Stimulated activated CD4-positive, alpha-beta T cell treated with anti-CD3 and anti-CD28 coated beads, Interleukin-2, amount 100 ng/mL, for 4 hours (primary cell): ENCODE results near the gene RBPJL.
"Not testable (repeated sequence)": the region's sequence is repeated elsewhere in the genome, so short reads cannot be mapped to it uniquely, and the experiment has no call there.

ENCODE experiments used
- DNase-seq: peaks from one replicate; pipeline ENCODE4 v3.0.0-alpha.2; 2020; ENCODE audit warnings: low read depth

Gene RBPJL

DNA sequence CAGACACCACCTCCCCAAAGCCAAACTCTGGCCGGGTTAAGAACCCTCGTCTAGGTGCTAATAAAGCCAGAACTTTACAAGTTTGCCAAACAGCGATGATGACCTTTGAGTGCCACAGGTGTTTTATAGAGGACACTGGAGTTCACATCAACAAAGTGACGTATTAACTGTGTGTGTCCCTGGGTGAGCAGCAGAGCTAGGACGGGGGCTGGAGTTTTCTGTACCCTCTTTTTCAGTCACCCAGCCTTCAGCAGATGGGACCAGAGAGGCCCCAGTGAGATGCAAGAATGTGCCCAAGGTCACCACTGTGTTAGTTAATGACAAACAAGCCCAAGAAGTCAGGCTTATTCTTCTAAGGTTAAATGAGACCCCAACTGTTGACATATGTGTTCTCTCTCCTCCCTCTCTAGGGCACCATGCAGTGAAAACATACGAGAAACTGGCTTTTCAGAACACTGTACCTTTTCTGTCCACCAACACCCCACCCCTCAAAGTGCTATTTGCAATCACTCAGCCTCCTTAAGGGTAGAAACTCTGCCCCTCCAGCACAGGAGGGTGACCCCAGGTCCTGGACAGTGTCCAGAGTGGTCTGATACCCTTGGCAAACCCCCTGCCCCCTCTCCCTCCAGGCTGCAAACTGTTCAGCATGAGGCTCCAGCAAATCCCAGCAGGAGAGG lies 36.4 kb downstream of the RBPJL start:
- no peak for DNase-seq

DNA sequence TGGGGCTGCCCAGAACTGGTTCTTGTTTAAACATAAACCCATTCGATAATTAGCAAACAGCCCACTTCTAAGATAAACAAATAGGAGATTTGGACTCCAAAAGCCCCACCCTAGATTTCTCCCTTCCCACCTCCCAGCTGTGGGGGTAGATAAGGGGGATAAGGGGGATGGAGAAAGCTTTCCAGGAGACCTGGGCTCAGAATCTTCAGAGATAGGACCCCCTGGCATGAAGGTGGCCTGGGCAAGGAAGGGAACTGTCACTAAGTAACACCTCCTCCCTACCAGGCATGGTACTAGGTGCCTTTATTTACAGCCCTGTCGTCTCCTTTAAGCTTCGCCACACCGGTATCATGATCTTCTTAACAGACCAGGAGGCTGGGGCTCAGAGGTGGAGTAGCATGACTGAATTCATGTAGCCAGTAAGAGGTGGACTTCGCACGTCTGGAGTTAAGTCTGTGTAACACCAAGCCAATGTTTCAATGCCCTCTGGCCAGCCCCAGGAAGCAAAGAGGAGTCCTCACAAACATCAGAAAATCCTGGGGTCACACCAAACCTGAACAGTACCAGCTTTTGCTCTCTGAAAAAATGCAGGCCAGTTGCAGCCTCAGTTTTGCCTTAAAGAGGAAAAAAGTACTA lies 37.0 kb downstream of the RBPJL start:
- no peak for DNase-seq

DNA sequence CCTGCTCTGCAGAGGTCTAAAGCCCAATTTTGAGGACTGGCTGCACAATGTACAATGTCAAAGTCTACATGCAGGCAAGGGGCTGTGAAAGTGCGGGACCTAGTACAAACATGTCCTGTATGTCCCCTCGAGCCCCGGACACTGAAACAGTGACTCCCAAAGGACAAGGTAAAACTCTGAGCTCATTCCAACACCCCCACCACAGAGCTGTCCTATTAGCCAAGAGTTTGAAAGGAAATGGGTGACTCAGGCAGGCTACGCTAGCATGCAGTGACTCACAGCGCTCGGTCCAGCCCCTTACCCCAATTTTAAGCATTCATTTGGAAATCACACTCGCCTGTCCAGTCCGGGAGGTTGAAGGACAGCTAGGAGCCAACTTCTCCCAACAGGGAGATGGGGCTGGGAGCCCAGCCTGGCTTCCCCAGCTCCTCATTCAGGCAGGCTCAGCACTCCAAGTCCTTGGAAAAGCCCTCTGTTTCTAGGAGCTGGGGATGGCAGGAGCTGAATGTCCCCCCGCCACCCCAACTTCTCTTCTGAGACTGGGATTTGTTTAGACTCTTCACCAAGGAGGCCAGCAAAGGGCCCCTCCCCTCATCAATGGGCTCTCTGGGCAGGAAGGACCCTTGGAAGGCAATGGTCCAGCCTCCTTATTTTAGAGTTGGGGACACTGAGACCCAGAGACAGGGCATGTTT lies 37.7 kb downstream of the RBPJL start:
- no peak for DNase-seq

DNA sequence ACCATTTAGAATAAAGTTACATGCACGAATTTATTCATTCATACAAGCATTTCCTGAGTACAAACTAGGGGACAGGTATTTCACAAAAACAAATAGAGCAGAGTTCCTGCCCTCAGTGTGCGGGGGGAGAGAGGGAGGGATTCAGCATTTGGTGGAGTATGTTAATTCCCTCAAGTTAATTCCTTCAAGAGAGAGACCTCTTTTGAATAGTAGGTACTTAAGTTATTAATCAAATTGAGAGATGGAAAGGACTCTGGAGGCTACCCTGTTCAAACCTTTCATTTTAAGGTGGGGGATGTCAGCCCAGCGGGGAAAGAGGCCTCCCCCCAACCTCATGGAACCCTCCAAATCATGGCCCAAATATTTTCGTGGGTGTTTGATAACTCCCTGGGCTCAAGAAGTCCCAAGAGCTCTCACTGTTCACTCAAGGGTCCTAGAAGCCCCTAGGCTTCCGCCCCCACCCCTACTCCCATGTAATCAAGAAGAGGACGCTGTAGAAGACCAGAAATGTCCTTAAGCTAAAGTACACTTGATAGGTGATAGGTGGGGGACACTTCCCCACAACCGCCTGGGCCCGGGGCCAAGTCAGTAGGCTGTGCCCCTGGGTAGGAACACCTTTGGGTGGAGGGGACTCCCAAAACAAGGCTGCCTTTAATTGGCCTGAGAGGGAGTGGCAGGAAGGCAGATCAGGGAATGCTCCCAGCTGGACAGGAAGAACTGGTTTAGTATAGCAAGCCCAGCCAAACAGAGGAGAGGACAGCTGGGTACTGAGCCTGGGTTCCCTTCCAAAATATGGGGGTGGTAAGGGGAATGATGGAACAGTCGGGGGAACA lies 38.7 kb downstream of the RBPJL start:
- DNase-seq: no peak

DNA sequence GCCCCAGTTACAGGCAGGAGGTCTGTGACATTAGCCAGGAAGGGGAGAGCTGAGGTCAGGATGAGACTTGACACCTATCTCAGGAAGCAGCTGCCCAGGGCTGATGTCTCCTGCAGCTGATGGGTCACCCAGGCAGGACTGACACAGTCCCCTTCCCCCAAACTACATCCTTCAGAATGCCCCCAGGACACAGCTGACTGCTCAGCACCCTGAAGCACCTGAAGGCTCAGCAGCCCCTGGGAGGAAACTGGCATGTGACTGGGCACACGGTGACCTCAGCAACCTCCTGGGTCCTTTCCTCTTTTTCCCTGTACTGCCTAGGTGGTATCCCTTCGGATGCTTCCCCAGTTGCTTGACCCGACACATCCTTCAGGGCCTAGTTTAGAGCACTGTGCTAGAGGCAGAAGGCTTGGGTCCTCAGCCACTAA lies 39.7 kb downstream of the RBPJL start:
- DNase-seq: no peak

DNA sequence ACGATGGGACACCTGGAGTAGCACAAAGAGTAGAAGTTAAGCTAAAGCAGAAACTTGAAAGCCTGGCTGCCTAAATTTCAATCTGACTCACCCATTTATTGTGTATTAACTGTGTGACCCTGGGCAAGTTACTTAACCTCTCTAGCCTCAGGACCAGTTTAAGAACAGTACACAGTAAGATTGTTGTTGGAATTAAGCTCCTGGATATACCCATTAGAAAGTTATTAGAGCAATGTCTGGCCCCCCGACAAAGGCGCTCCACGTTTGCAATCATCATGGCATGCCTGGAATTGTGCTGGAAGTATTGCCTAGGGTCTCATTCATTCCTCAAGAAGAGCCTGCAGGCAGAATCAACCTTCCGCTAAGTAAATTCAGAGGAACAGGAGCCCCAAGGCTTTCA lies 40.2 kb downstream of the RBPJL start:
- no peak for DNase-seq

DNA sequence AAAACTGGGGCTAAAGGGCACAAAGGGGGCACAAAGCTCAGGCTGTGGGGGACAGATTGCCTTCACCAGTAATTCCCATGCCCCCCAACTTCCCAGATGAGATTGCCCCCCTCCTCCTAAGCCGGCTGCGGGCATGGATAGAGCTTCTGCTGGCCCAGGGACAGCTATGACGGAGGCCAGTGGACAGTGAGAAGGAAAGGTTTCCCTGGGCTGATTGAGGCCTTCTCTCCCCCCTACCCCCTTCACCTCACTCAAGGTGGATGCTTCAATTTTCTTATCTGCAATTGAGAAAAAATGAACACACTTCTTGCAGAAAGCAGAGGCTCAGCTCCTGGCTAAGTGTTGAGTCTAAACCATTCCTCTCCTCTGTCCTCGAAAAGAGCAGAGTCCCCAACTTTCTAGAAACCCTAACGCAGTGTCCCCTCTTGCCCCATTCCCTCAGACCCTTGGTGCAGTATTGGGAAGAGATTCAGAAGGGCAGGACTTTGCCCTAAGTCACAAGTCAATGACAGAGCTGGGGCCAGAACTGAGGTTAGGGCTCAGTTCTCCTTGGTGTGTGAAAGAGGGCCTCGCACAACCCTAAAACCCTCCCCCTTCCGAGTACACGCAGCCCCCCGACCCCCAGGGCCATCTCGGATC lies 40.8 kb downstream of the RBPJL start:
- DNase-seq: no peak

DNA sequence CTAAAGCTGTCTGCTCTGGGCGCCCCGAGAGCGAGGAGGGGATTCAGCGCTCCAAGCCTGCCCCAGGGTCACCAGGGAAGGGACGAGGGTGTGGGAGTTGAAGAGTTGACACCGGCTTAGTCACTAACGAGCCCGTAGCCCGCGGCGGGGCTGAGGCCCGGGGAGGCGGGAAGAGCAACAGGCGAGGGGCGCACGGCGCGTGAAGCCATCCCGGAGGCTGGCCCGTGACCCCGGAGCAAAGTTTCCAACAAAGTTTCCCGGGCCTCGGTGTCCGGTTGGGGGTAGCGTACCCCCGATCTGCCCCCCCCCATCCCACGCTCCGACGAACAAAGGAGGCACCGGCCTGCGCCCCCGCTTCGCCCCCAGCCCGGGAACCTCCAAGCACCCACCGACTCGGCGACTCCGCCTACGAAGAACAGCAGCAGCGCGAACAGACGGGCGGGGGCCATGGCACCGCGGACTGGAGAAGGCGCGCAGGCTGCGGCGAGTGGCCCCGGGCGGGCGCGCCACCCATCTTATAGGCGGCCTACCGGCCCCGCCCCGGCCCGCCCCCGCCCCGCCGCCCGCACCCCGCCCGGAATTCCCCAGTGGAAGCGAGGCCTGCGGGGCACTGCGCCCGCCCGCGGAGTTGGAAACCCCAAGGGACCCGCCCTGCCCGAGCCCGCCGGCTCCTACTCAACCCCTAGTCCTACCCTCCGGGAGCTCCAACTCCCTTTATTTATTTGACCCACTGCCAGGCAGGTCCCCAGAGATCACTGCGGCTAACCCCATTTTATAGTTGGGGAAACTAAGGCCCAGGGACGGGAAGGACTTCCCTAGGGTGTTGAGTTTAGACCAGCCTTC lies 41.5 kb downstream of the RBPJL start, which contains the start of gene SDC4:
SDC4 (minus strand) TSS at position 489 of the 843 bp plus-strand sequence; CDS start at position 449, 40 bp downstream.
- peak; percentile 49 for DNase-seq

DNA sequence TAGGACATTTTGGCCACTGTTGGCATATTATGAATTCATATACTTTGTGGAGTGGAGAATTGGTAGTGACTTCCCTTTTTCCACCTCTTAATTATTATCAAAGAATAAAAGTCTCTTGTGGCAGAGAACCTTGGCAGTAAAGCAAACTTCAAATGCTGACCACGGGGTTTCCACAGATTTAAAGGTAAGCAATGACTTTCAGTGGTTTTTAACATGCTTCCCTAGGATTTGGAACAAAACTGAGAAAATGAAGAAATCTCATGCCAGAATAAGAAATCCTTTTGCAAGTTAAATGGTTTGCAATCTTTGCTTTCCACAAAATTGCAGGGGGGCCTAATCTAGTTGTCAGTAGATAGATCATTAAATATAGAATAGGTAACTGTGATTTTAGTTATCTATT lies 43.6 kb downstream of the RBPJL start:
- DNase-seq: no peak

DNA sequence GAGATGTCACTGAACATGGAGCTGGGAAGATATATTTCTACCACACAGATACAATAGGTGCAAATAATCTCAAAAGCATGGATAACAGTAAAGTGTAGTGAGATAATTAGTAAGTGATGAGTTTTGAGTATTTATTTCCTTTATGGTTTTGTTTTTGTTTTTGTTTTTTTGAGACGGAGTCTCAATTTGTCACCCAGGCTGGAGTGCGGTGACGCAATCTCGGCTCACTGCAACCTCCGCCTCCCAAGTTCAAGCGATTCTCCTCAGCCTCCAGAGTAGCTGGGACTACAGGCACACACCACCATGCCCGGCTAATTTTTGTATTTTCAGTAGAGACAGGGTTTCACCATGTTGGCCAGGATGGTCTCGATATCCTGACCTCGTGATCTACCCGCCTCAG lies 44.2 kb downstream of the RBPJL start:
- not testable (repeated sequence) for DNase-seq

DNA sequence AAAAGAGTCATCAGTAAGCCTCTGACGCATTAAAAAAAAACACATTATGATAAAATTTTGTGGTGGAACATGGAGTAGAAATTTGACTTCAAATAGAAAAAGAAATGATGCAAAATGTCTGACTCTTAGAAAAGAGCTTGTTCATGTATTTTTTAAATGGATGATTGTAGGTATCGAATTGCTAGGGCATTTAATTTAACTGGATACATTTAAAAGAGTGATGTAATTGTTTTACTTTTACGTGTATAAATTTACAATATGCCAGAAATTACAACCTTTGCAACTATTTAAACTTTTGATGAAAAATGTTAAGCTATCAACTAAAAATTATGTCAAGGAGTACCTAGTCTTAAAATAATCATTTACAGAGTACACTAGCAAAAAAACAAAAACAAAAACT lies 46.1 kb downstream of the RBPJL start:
- no peak for DNase-seq

DNA sequence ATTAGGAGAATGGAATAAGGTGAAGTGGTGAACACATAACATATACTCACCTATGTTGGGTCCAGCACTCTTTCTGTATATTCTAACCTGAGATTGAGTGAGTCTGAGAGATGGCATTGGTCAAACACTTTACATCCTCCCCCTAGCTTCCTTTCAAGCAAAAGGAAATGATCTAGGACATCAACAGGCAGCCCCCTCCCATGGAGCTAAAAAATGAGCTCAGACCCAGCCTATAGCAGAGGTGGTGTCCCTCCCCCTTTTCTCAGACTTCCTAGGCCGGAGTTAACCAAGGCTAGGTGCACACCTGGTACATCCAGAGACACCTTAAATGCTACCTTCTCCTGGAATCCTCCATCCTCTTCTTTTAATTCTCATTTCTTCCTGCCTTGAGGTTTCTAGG lies 47.1 kb downstream of the RBPJL start:
- no peak for DNase-seq

DNA sequence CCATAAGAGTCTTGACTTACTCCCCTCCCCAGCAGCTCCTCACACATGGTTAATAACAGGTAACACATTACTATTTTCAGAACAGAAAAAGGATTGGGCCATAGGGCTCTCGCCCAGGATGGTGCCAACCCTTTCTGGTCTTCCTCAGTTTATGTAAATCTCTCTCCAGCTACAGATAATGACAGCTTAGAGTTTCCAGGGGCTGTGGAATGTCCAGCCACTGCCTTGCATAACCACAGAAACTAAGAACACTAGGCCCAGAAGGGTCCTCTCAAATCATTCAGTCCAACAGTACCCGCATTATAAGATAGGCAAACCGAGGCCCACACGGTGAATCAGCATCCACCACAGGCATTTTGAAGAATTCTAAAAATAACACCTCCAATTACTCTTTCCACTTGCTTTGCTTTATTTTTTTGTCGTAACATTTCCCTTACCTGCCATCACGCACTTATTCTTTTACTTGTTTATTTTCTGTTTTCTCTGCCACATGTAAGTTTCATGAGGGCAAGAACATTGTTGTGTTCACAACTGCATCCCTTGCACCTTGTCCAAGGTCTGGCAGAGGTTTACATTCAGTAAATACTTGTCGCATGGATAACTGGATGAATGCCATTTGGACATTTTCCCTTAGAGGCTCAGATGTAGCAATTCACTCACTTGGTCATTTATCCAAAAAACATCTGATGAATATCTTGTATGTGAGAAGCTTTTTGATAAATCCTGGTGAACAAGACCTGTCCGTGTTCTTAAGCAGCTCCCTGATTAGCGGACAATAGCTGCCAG lies 48.0 kb downstream of the RBPJL start:
- DNase-seq: no peak

DNA sequence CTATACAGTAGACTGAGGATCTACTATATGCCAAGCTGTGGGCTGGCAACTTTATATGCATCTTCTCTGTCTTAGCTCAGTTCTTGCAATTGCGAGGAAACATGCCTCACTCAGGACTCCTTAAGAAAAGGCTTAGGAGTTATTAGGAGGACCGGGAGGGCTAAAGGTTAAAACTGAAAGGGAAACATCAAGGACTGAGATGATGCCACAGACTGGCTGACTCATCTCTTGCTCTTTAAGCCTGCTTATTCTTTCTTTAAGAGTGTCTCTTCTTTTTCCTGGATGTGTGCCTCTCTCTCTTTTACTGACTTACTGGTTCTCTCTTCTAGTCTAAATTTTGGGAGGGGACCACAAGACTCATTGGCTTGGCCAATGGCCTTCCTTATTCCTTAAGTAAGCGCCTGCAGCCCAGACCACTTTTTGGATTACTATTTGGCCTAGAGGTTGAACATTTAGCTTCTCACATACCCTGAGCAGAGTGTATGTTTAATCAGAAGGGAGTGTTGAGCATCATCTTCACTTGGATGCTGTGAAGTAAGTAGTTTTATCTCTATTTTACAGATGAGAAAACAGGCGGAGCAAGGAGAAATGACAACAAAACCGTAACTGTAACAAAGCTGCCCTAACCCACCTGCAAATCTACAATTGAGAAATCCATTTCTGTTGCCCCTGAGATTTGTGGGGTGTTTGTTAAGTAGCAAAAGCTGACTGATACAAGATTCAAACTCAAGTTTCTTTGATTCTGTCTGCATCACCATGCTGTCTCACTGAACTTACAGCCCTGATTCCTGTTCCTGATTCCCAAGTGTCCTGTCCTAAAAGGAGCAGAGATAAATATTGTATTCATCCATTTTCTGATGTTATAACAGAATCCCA lies 48.8 kb downstream of the RBPJL start:
- no peak for DNase-seq

DNA sequence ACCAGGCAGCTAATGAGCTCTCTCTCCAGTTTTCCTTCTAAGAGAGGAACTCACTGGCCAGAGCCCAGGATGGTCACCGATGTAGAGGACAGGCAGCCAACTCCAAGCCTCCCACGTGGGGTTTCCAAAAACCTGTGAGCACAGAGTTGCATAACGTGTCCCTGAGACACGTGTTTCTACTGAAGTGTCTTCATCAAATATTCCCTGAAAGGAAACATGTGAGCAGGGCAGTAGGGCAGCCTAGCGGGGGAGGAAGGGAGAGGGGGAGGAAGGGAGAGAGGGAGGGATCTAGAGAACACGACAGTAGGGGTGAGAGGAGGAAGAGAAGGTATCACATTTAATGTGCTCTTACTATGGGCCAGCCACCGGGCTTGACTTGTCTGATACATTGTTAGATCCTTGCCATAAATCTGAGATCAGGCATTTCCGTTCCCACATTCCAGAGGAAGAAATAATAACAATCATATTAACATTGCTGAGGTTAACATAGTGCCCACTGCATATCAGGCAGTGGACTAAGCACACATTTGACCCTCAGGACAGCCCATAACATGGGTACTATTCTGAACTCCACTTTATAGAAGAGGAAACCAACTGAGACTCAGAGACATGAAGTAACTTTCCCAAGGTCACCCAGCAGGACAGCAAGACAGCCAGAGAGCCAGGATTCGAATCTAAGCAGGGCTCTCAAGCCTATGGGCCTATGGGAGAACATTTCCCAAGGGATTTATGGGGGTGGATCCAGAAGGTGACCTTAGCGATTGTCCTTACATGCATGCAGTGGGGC lies 51.8 kb downstream of the RBPJL start:
- no peak for DNase-seq

DNA sequence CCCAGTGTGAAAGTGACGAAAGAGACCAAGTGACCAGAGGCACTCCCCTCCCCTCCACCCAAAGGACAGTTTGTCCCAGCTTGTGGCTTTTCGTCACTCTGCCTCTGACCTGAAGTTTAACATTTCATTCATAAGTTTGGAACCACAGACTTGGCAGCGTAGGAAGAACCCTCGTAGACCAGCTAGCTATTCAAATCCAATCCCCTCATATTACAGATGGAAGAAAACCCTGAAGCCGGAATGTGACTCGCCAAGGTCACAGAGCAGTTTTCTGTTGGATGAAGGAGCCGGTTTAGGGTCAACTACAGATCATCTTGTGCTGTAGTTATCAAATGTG lies 52.4 kb downstream of the RBPJL start:
- no peak for DNase-seq

DNA sequence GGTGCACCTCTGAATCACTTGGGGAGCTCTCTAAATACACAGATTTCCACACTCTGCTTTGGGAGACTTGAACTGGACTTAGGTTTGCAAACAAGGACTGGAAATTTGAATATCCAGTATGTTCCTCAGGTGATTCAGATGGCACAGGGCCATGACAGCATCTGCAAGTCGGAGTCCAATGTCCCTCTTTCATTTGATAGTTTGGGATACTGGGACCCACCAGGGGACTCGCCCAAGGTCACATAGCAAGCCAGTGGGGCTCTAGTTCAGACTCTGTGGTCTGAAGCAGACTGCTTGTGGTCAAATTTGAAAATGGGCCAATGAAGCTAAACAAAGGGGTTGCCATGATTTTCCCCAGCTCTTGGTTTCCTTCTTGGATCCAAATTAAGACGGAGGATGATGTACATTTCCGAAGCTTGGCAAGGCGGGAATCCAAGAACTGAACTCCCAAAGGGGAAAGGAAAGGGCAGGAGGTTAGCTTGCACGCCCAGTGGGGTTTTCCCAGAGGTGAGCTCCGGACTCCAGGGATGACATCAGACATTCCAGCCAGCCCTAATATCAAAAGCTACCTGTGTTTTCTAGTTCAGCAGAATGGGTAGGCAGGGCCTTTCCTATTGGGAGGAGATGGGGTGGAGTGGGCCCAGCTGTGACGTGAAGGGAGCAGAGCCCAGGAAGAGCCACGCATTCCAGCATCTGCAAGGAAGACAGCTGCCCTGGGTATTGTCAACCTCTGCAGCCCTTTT lies 52.9 kb downstream of the RBPJL start:
- no peak for DNase-seq

DNA sequence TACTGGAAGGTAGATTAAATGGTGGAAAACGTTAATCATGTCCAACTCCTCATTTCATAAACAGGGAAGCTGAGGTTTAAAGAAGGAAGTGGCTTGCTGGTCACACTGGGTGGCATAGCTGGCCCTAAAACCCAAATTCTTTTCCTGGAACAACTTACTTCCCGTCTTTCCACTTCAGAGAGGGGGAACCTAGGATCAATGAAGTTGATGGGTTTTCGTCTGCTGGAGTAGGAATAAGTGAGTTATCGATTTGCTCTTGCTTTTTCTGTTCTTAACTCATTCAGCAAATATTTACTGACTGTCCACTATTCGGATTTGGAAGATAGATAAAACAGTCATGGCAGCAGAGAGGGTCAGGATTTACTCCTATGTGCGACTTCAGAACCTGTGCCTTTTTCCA lies 55.2 kb downstream of the RBPJL start:
- DNase-seq: no peak
